ENCODE data around the gene ZBTB18. TPM values are rescaled to one million over a fixed set of nuclear protein-coding genes. Genes with fewer than 3 reads are reported as not detected.

ZBTB18 gene
- total RNA-seq, 2 experiments from 2014 or later, result 8.2 TPM

GRCh38 chr1:244068567-244068966 lies 17.5 kb downstream of the ZBTB18 start:
- POLR2A ChIA-PET, result interaction anchor here (0.6 to 1.3 kb wide), 2 partner anchors 12 to 14 kb away, joined by 3 to 5 read pairs; no protein-coding TSS in a partner anchor
- H3K27me3 Mint-ChIP-seq, result no peaks in the 10 kb centered on the region

GRCh38 chr1:244069326-244069898 lies 18.3 kb downstream of the ZBTB18 start:
- Mint-ChIP-seq H3K4me3 (no peak overlapping the region), H3K9me3 (no peaks in the 10 kb centered on the region), H3K27ac (no peak overlapping the region), H3K4me1 (ENCODE audit: low read depth) (peaks cover 25% of the 10 kb centered on the region), H3K27me3 (no peaks in the 10 kb centered on the region), H3K36me3 (ENCODE audit: low read depth) (no peaks in the 10 kb centered on the region)
- intact Hi-C loops (cut with micrococcal nuclease), result no loop called here
- CTCF ChIA-PET, result no interaction called here
- no peak for DNase-seq
- ATAC-seq, result no peak
- POLR2A ChIA-PET, result interaction anchor here (0.6 to 1.3 kb wide), 2 partner anchors 13 to 14 kb away, joined by 3 to 5 read pairs; no protein-coding TSS in a partner anchor
- TF ChIP-seq CTCF (IDR thresholded peaks at IDR 0.05), result no peak

More at GRCh38 chr1:244068567-244068966, 17.5 kb downstream of the ZBTB18 start:
- H3K4me1 Mint-ChIP-seq (ENCODE audit: low read depth), result peaks cover 17% of the 10 kb centered on the region
- H3K27ac Mint-ChIP-seq, result no peak overlapping the region
- DNase-seq (no peak), ATAC-seq (peak; percentile 27)
- no peaks in the 10 kb centered on the region for H3K36me3 Mint-ChIP-seq (ENCODE audit: low read depth)
- no peaks in the 10 kb centered on the region for H3K9me3 Mint-ChIP-seq
- no peak overlapping the region for H3K4me3 Mint-ChIP-seq
- TF ChIP-seq CTCF (IDR thresholded peaks at IDR 0.05), result no peak
- intact Hi-C loops (cut with micrococcal nuclease), result no loop called here
- CTCF ChIA-PET, result no interaction called here

- Mint-ChIP-seq H3K4me3 (peak overlapping the region; percentile 61), H3K27me3 (no peaks in the 10 kb centered on the region), H3K27ac (peak overlapping the region; percentile 3), H3K4me1 (ENCODE audit: low read depth) (peaks cover 28% of the 10 kb centered on the region), H3K36me3 (ENCODE audit: low read depth) (no peaks in the 10 kb centered on the region), H3K9me3 (no peaks in the 10 kb centered on the region)
- no peak for TF ChIP-seq CTCF (IDR thresholded peaks at IDR 0.05)
- peak; percentile 84 for DNase-seq
- ATAC-seq, result peak; percentile 82
- ChIA-PET POLR2A (interaction anchor here (0.6 to 0.8 kb wide), 2 partner anchors 15 to 618 kb away, joined by 3 to 5 read pairs; no protein-coding TSS in a partner anchor), CTCF (interaction anchor here (0.9 to 1.4 kb wide), 6 partner anchors 12 to 310 kb away, joined by 3 to 7 read pairs (median 4); no protein-coding TSS in a partner anchor)
- intact Hi-C loops (cut with micrococcal nuclease), result no loop called here
These were observed 23.6 kb downstream of the ZBTB18 start for GRCh38 chr1:244074559-244075171.

GRCh38 chr1:244075247-244075722 lies 24.2 kb downstream of the ZBTB18 start:
- CTCF ChIA-PET, result interaction anchor here (0.9 to 1.4 kb wide), 5 partner anchors 13 to 311 kb away, joined by 3 to 7 read pairs (median 3); no protein-coding TSS in a partner anchor
- POLR2A ChIA-PET, result interaction anchor here (0.8 kb wide), 1 partner anchor 14 kb away, joined by 5 read pairs; no protein-coding TSS in a partner anchor
- Mint-ChIP-seq H3K36me3 (ENCODE audit: low read depth) (no peaks in the 10 kb centered on the region), H3K4me1 (ENCODE audit: low read depth) (peaks cover 28% of the 10 kb centered on the region), H3K27ac (peak overlapping the region; percentile 3), H3K9me3 (no peaks in the 10 kb centered on the region), H3K4me3 (peak overlapping the region; percentile 61), H3K27me3 (no peaks in the 10 kb centered on the region)
- intact Hi-C loops (cut with micrococcal nuclease), result no loop called here
- no peak for TF ChIP-seq CTCF (IDR thresholded peaks at IDR 0.05)
- ATAC-seq (peak; percentile 38), DNase-seq (no peak)

GRCh38 chr1:244076740-244077139 lies 25.7 kb downstream of the ZBTB18 start:
- H3K36me3 Mint-ChIP-seq (ENCODE audit: low read depth), result no peaks in the 10 kb centered on the region
- no peak overlapping the region for H3K4me3 Mint-ChIP-seq
- H3K27ac Mint-ChIP-seq, result no peak overlapping the region
- DNase-seq (no peak), ATAC-seq (no peak)
- peaks cover 28% of the 10 kb centered on the region for H3K4me1 Mint-ChIP-seq (ENCODE audit: low read depth)
- CTCF ChIA-PET, result interaction anchor here (1.1 to 1.7 kb wide), 2 partner anchors 12 to 222 kb away, joined by 5 to 6 read pairs; no protein-coding TSS in a partner anchor
- no peaks in the 10 kb centered on the region for H3K27me3 Mint-ChIP-seq
- no peak for TF ChIP-seq CTCF (IDR thresholded peaks at IDR 0.05)
- H3K9me3 Mint-ChIP-seq, result no peaks in the 10 kb centered on the region
- intact Hi-C loops (cut with micrococcal nuclease), result no loop called here
- POLR2A ChIA-PET, result no interaction called here
